ENCODE data around the gene MLH3.

DNA sequence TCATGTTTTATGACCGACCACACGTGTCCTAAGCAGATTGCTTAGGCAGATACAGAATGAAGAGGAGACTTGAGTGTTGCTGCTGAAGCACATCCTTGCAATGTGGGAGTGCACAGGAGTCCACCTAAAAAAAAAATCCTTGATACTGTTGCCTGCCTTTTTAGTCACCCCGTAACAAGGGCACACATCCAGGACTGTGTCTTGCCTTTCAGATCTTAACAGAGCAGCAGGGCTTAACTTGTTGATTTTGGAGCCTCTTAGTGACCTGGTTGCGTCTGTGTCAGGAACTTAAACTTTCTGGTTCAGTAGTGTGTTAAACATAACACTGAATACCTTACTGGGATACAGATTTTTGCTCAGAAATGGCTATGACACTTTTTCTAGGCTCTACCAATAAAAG, 42.1 kb downstream of the MLH3 start:
- no peak for TF ChIP-seq EZH2 (IDR thresholded peaks at IDR 0.05)
- TF ChIP-seq, protein P1, sequence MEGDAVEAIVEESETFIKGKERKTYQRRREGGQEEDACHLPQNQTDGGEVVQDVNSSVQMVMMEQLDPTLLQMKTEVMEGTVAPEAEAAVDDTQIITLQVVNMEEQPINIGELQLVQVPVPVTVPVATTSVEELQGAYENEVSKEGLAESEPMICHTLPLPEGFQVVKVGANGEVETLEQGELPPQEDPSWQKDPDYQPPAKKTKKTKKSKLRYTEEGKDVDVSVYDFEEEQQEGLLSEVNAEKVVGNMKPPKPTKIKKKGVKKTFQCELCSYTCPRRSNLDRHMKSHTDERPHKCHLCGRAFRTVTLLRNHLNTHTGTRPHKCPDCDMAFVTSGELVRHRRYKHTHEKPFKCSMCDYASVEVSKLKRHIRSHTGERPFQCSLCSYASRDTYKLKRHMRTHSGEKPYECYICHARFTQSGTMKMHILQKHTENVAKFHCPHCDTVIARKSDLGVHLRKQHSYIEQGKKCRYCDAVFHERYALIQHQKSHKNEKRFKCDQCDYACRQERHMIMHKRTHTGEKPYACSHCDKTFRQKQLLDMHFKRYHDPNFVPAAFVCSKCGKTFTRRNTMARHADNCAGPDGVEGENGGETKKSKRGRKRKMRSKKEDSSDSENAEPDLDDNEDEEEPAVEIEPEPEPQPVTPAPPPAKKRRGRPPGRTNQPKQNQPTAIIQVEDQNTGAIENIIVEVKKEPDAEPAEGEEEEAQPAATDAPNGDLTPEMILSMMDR (IDR thresholded peaks at IDR 0.05), result no peak

Data from neural progenitor cell (in vitro differentiated cells).